Thyroid gland (tissue), 4 donors: ENCODE measurements around the gene DST.

Experiments
- POLR2A ChIP-seq, 2 donors: fragments of 450-650 bp; IDR thresholded peaks; one replicate each; pipeline ENCODE4 v1.6.1; 2017; ENCODE audit warnings: antibody characterized with exemption in 2 of 2, mild to moderate bottlenecking in 2 of 2, moderate library complexity in 1 of 2
- TF ChIP-seq, protein P1 (sequence below), 6 experiments: fragments of 200-600 bp in 3 of 6; fragments of 450-650 bp in 3 of 6; sonication (generic) in 3 of 6; IDR thresholded peaks; one replicate each; pipeline ENCODE4 v1.5.1; 2016 to 2019; ENCODE audit warnings: antibody characterized with exemption in 6 of 6, mild to moderate bottlenecking in 2 of 6, inconsistent platforms in 1 of 6, moderate library complexity in 1 of 6

DNA sequence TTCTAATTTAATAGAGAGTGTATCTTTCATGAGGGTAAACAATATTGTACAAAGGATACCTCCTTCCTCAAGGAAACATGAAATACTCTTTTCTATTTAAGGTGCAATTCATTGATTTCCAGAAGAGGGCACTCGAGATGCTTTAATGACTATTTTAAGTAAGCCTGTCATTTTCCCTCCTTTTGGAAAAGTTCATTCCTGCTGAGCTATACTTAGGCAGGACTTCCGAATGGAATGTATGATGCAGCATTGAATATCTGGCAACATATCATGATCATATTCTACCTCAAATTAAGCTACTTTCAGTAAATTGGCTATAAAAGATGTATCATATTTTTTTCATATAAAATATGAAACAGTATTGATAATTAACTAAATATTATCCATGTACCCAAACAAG is 5.0 kb downstream of the DST start:
- no peak for TF ChIP-seq POLR2A (IDR thresholded peaks at IDR 0.05)
- TF ChIP-seq, protein P1, sequence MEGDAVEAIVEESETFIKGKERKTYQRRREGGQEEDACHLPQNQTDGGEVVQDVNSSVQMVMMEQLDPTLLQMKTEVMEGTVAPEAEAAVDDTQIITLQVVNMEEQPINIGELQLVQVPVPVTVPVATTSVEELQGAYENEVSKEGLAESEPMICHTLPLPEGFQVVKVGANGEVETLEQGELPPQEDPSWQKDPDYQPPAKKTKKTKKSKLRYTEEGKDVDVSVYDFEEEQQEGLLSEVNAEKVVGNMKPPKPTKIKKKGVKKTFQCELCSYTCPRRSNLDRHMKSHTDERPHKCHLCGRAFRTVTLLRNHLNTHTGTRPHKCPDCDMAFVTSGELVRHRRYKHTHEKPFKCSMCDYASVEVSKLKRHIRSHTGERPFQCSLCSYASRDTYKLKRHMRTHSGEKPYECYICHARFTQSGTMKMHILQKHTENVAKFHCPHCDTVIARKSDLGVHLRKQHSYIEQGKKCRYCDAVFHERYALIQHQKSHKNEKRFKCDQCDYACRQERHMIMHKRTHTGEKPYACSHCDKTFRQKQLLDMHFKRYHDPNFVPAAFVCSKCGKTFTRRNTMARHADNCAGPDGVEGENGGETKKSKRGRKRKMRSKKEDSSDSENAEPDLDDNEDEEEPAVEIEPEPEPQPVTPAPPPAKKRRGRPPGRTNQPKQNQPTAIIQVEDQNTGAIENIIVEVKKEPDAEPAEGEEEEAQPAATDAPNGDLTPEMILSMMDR (IDR thresholded peaks at IDR 0.05) = peak in 5 of 6 experiments; percentile 12 to 64 (median 63)
